HG02763 (cell line): Measurements from ENCODE around the gene SERGEF.

Source experiments
- ATAC-seq: cut with Tn5 transposase; IDR thresholded peaks from one replicate; pipeline ENCODE4 v1.9.1; 2021; ENCODE audit warnings: mild to moderate bottlenecking, moderate library complexity; ENCODE audit not compliant: unreplicated experiment

The SERGEF gene

GRCh38 chr11:17760102-17761029 is 252.5 kb downstream of the SERGEF start:
- ATAC-seq: peak; percentile 50

- no peak for ATAC-seq
Observed at GRCh38 chr11:17755891-17756290, 257.0 kb downstream of the SERGEF start.

- no peak for ATAC-seq
Observed at GRCh38 chr11:17753641-17754040, 259.2 kb downstream of the SERGEF start.

- no peak for ATAC-seq
Observed at GRCh38 chr11:17753153-17753552, 259.7 kb downstream of the SERGEF start.

GRCh38 chr11:17752144-17752543 is 260.7 kb downstream of the SERGEF start:
- ATAC-seq: no peak

- no peak for ATAC-seq
Observed at GRCh38 chr11:17751558-17751957, 261.3 kb downstream of the SERGEF start.

GRCh38 chr11:17750801-17751165 is 262.1 kb downstream of the SERGEF start:
- no peak for ATAC-seq

GRCh38 chr11:17750013-17750800 is 262.6 kb downstream of the SERGEF start:
- no peak for ATAC-seq

GRCh38 chr11:17748761-17749721 is 263.8 kb downstream of the SERGEF start:
- no peak for ATAC-seq

GRCh38 chr11:17748044-17748443 is 264.8 kb downstream of the SERGEF start:
- ATAC-seq: no peak

GRCh38 chr11:17747131-17747955 is 265.5 kb downstream of the SERGEF start:
- ATAC-seq: no peak

- ATAC-seq: no peak
Observed at GRCh38 chr11:17746096-17746495, 266.8 kb downstream of the SERGEF start.

- ATAC-seq: no peak
Observed at GRCh38 chr11:17745023-17745772, 267.6 kb downstream of the SERGEF start.

GRCh38 chr11:17744151-17744940 is 268.5 kb downstream of the SERGEF start:
- no peak for ATAC-seq

- no peak for ATAC-seq
Observed at GRCh38 chr11:17743808-17744119, 269.1 kb downstream of the SERGEF start.

GRCh38 chr11:17743026-17743807 is 269.6 kb downstream of the SERGEF start:
- ATAC-seq: no peak

- no peak for ATAC-seq
Observed at GRCh38 chr11:17742019-17742418, 270.8 kb downstream of the SERGEF start.

- ATAC-seq: no peak
Observed at GRCh38 chr11:17741487-17741886, 271.4 kb downstream of the SERGEF start.
